CD8-positive, alpha-beta memory T cell (primary cell): ENCODE data around the gene ZNF287. TPM values are rescaled to one million over a fixed set of nuclear protein-coding genes. Genes with fewer than 3 reads are reported as not detected.

Experiments
- polyA plus RNA-seq: library from polyadenylated mRNA; unstranded; fragments of 300-500 nt; fragmentation: Illumina TruSeq; gene quantifications from one replicate; pipeline ENCODE4 v1.2.3, GENCODE V29; 2021
- total RNA-seq, 2 experiments: library from RNA; stranded (reverse); gene quantifications; one replicate each; pipeline ENCODE4 v1.2.3, GENCODE V29; 2021

ZNF287 gene
- total and polyA plus RNA-seq, 3 experiments from 2014 or later, result 8.9 to 14.5 (median 9.2) TPM

Other genes starting within 250 kb of the ZNF287 start
- 10 to 100 TPM; 53.4 to 56.4 TPM for gene CENPV, start 215.7 kb downstream of the ZNF287 start, total RNA-seq
- 18.2 TPM for gene CENPV, start 215.7 kb downstream of the ZNF287 start, polyA plus RNA-seq
- 1,000 to 10,000 TPM; 1,678 to 1,690 TPM for gene UBB, start 188.1 kb downstream of the ZNF287 start, total RNA-seq
- 2,132 TPM for gene UBB, start 188.1 kb downstream of the ZNF287 start, polyA plus RNA-seq
- gene TRPV2, start 153.6 kb downstream of the ZNF287 start, total RNA-seq, result 10 to 100 TPM; 60.0 to 67.3 TPM
- gene TRPV2, start 153.6 kb downstream of the ZNF287 start, polyA plus RNA-seq, result 134 TPM
- gene LRRC75A, start 77.0 kb downstream of the ZNF287 start, total RNA-seq, result 1 to 10 TPM; 2.2 to 2.6 TPM
- 4.6 TPM for gene LRRC75A, start 77.0 kb downstream of the ZNF287 start, polyA plus RNA-seq
- gene ZNF624, start 84.6 kb upstream of the ZNF287 start, total RNA-seq, result 1 to 10 TPM; 5.3 to 5.8 TPM
- gene ZNF624, start 84.6 kb upstream of the ZNF287 start, polyA plus RNA-seq, result 3.3 TPM
- 1 to 10 TPM in 1 of 2 experiments, under 1 TPM in 1; 0.95 to 1.2 TPM for gene CCDC144A, start 121.0 kb upstream of the ZNF287 start, total RNA-seq
- 1.5 TPM for gene CCDC144A, start 121.0 kb upstream of the ZNF287 start, polyA plus RNA-seq